HCEC 1CT (cell line): ENCODE results near the gene PDGFD.
A peak's percentile ranks its signal among the peaks of the same experiment; 100 is the strongest.
"Not testable (repeated sequence)": the region's sequence is repeated elsewhere in the genome, so short reads cannot be mapped to it uniquely, and the experiment has no call there.

Experiments
- DNase-seq: peaks from one replicate; pipeline ENCODE4 v3.0.0-alpha.2; 2017

The PDGFD gene

GRCh38 chr11:104049116-104049515 is 114.8 kb downstream of the PDGFD start:
- DNase-seq = no peak

GRCh38 chr11:104046858-104047257 is 117.1 kb downstream of the PDGFD start:
- not testable (repeated sequence) for DNase-seq

- DNase-seq = no peak
These were observed 117.6 kb downstream of the PDGFD start for GRCh38 chr11:104046331-104046730.

- no peak for DNase-seq
These were observed 120.2 kb downstream of the PDGFD start for GRCh38 chr11:104043678-104044239.

GRCh38 chr11:104043142-104043541 is 120.8 kb downstream of the PDGFD start:
- DNase-seq = no peak

GRCh38 chr11:104041792-104042191 is 122.2 kb downstream of the PDGFD start:
- DNase-seq = no peak

- DNase-seq = no peak
These were observed 127.0 kb downstream of the PDGFD start for GRCh38 chr11:104036995-104037394.

- no peak for DNase-seq
These were observed 127.4 kb downstream of the PDGFD start, which contains the start of gene DDI1 for GRCh38 chr11:104036588-104036987. DDI1 (plus strand) TSS chr11:104036640; CDS start chr11:104036823, 183 bp downstream.

- DNase-seq = peak; percentile 4
These were observed 130.4 kb downstream of the PDGFD start for GRCh38 chr11:104033561-104033960.

GRCh38 chr11:104033134-104033533 is 130.8 kb downstream of the PDGFD start:
- DNase-seq = peak; percentile 80

GRCh38 chr11:104028476-104029263 is 135.3 kb downstream of the PDGFD start:
- no peak for DNase-seq

GRCh38 chr11:104024572-104024971 is 139.4 kb downstream of the PDGFD start:
- no peak for DNase-seq

GRCh38 chr11:104015649-104016415 is 148.1 kb downstream of the PDGFD start:
- no peak for DNase-seq

- DNase-seq = peak; percentile 20
These were observed 152.9 kb downstream of the PDGFD start for GRCh38 chr11:104011044-104011443.

GRCh38 chr11:104009744-104010143 is 154.2 kb downstream of the PDGFD start:
- no peak for DNase-seq

GRCh38 chr11:104005234-104005855 is 158.6 kb downstream of the PDGFD start:
- peak; percentile 18 for DNase-seq

GRCh38 chr11:104003491-104003890 is 160.5 kb downstream of the PDGFD start:
- peak; percentile 41 for DNase-seq

GRCh38 chr11:104001561-104002056 is 162.3 kb downstream of the PDGFD start:
- peak; percentile 11 for DNase-seq

- no peak for DNase-seq
These were observed 163.1 kb downstream of the PDGFD start for GRCh38 chr11:104000798-104001197.

GRCh38 chr11:103998826-103999508 is 165.0 kb downstream of the PDGFD start:
- DNase-seq = no peak

GRCh38 chr11:103997082-103997481 is 166.9 kb downstream of the PDGFD start:
- DNase-seq = no peak

GRCh38 chr11:103995896-103996295 is 168.1 kb downstream of the PDGFD start:
- DNase-seq = no peak
